TTC549 (cell line): Measurements from ENCODE around the gene NAT14.
"Not testable (repeated sequence)": the region's sequence is repeated elsewhere in the genome, so short reads cannot be mapped to it uniquely, and the experiment has no call there.

ENCODE experiments used
- FAIRE-seq: peaks from 2 replicates; lab custom pipeline; 2012; peaks lifted over from hg19 to GRCh38; lab: Jason Lieb, UNC

NAT14 gene

DNA sequence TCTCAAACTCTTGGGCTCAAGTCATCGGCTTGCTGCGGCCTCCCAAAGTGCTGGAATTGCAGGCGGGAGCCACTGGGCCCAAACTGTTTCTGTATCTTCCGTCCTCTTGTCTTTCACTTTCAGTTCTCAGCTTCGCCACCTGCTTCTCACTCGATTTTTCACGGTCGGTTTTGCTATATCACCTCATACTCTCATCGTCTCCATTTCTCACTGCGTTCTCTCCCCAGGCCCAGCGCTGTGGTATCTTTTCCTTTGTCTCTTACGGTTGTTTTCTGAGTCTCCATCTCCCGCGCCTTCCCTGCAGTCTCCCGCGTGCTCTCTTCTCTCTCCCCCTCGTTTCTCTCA is 18.1 kb downstream of the NAT14 start:
- FAIRE-seq = no peak

DNA sequence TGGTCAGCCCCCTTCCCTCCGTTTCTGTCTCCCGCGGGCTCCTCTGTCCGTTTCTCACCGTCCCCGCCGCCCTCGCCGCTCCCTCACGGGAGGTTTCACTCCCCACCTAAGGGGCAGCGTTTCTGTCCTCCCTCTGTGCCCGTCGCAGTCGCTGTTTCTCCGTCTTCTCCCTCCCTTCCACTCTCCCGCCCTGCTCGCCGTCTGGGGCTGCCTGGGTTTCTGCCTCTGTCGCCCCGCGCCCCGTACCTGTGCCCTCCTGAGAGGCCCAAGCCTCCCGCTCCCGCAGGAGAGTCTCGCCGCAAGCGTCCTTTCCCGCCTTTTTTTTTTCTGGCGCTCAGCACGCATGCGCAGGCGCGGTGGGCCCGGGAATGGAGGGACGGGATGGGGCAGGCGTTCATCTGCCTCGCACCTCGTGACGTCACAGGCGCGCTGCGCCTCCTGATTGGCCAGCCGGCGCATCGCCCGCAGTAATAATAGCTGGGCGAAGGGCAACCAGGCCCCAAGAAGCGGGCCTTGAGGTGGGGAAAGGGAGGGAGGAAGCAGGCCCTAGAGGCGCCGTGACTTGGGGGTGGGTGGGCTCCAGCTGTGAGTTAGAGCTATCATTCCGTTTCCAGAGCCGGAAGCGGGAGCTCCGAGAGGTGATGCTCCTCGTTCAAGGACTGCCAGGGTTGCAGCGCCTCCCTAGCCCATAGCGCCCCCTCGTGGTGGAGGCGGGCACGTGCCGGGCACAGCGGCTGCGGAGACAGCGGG is 18.7 kb downstream of the NAT14 start:
- FAIRE-seq = peak; percentile 34

DNA sequence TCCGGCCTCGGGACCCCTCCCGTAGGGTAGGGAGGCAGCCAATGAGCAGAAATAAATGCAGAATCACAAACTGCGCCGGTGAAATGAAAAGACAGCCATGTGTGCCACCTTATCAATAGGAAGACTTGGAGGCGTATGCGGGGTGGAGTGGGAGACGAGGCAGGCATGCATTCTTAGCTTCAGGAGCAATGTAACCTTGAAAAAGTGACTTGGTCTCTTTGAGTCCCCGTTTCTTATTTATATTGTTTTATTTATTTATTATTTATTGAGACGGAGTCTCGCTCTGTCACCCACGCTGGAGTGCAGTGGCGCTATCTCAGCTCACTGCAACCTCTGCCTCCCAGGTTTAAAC is 19.2 kb downstream of the NAT14 start:
- FAIRE-seq = no peak

DNA sequence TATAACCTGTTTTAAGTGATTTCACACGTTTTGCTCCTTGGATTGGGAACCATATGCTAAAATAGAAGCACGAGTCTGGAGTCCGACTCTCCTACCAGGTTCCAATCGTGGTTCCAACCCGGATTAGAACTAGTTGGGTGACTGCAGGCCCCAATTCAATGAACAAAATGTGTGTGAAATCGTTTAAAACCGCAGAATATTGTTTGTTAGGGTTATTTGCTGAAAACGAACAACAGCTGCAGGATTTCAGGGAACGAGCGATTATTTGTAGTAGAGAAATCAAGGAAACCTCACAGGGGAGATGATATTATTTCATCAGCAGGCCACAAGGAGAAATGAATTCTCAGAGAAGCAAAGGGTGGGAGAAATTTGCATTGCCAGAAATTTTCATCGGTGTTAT is 20.0 kb downstream of the NAT14 start:
- FAIRE-seq = no peak

DNA sequence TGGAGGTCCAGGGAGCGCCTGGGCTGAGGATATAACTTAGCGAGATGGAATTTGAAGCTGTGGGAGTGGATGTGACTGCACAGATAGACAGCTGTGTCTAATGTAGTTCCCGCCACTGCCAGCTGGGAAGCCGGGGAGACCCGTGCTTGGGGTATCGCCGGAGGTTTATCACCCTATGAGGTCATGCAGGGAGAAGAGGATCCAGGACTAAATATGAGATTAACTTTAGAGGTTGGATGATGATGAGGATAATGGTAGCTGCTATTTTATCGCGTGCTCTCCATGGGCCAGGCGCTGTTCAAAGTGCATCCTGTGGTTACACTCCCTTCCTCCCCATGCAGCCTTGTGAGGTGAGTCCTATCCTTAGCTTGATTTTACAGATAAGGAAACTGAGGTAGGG is 23.1 kb downstream of the NAT14 start:
- FAIRE-seq = no peak

DNA sequence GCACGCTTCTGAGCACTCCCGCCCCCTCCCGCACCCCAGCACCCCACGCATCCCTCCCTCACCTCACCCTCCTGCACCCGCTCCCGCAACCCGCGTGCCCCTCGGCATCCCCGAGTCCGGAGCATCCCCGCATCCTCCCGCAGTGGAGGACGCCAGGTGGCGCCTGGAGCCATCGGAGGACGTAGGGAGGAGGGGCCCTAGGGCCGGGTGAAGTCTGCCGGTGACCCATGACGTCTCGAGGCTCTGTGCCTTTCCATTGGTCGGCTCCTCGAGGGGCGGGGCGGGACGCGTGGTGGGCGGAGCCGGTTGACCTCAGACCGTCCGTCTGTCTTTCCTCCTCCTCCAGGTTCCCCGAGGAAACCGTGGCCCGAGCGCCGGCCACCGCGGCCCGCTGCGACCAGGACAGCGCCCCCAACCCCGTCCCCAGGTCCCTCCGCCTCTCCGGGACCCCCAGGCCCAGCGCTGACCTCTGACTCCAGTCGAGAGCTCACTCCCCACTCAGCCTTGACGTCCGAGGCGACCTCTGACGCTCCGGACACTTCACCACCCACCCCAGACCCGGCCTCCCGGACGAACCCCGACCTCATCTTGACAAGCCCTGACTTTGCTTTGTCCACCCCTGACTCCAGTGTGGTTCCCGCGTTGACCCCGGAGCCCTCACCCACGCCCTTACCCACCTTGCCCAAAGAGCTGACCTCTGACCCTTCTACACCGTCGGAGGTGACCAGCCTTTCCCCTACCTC is 32.1 kb downstream of the NAT14 start:
- peak; percentile 28 for FAIRE-seq

DNA sequence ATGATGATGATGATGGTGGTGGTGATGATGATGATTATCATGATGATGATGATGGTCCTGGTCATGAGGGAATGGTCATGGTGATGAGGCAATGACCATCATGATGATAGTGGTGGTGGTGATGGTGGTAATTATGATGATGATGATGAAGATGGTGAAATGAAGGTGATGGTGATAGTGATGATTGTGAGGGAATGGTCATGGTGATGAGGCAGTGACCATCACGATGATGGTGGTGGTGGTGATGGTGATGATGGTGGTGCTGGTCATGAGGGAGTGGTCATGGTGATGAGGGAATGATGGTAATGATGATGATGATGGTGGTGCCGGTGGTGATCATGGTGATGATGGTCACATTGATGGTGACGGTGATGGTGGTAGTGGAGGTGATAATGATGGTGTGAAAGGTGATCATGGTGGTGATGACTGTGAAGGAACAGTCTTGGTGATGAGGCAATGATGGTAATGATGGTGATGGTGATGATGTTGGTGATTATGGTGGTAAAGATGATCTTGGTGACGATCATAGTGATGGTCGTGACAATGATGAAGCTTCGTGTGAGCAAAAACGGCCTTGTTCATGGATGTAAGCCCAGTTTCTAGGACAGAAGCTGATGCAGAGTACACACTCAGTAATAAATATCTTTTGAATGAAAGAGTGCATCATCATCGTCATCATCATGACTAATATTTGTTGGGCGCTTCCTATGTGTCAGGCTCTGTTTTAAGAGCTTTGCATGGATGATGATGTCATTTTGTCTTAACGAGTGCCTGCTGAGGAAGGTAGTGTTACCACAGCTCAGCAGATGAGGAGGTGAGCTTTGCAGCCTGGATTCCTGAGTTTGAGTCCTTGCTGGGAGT is 34.7 kb downstream of the NAT14 start:
- FAIRE-seq = no peak

DNA sequence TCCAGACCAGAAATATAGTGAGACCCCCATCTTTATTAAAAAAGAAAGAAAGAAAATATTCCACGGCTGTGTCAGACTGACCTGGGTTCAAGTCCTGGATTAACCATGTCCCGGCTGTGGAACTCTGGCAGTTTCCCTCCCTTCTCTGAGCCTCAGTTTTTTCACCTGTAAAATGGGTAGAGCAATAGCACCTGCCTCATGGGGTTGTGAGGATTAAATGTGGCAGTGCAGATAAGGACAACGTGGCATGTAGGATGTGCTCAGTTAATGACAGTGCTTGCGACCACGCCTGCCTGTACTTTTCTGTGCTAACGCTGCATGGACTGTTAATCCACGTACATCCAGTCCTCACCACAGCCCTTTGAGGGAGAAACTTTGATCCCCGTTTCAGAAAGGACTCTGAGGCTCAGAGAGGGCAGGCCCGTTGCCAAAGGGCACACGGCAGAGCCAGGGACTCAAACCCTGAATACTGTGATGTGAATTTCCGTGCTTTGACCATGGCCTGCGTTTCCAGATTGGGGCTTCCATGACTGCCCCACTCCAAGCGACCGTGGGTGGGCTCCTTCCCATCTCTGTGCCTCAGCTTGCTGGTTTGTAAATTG is 35.8 kb downstream of the NAT14 start:
- FAIRE-seq = no peak

DNA sequence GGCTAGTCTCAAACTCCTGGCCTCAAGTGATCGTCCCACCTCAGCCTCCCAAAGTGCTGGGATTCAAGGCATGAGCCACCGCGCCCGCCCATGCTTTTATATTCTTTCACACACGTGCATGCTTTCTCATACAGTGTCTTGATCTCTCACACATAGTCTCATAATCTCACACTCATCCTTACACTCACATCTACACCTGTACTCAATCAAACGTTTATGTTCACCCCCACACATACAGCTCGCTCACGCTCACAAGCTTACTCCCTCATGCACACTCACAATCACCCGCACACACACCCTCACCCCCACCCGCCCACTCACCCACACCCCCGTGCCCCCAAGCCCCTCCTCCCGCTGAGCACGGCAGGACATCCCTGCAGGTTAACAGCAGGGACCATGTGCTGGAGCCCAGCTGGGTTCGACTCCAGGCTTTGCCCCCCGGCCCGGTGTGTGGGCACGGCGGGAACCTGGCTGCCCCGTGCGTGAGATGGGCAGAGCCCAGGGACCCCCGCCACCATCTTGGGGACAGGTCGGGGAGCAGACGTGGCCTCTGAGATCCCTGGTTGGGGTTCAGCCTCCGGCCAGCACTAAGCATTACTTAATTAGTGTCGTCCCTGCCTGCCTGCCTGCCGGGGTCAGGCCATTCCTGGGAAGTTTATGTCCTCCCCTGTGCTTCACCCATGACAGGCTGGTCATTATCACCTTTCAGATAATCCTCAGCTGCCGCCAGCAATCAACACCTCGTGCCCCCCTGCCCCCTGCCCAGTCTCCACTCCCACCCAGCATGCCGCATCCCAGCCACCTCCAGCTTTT is 40.5 kb downstream of the NAT14 start:
- no peak for FAIRE-seq

DNA sequence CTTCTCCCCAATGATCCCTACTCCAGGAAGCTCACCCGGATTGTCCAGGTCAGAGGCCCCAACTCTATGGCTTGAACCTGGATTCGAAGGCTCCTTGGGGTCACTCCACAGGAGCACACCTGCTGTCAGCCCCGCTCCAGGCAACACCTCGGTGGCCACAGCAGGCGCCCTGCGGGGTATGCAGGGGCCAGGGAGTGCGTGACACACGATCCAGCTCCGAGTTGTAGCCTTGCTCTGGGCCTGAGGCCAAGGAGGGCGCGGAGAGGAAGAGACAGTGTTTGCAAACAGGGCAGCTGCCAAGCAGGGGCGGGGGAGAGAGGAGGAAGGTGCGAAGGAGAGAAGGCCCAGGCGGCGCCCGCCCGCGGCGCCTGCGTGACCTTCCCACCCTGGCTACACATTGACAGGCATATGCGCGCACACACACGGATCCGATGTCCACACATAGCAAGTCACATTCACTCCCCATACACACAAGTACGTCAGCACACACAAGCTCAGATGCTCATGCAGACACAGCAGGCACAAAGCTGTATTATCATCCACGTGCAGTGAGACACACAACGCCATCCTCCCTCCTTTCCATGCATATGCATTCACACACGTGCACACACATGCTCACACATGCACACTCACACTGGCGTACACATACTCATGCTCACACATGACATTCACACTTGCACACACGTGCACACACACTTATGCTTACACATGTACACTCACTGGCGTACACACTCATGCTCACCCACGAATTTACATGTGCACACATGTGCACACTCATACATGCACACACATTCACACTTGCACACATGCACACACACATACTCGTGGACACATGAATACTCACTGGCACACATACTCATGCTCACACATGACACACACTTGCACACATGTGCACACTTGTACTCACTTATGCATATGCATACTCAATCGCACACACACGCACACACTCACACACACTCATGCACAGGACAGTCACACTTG is 41.5 kb downstream of the NAT14 start:
- FAIRE-seq = no peak

DNA sequence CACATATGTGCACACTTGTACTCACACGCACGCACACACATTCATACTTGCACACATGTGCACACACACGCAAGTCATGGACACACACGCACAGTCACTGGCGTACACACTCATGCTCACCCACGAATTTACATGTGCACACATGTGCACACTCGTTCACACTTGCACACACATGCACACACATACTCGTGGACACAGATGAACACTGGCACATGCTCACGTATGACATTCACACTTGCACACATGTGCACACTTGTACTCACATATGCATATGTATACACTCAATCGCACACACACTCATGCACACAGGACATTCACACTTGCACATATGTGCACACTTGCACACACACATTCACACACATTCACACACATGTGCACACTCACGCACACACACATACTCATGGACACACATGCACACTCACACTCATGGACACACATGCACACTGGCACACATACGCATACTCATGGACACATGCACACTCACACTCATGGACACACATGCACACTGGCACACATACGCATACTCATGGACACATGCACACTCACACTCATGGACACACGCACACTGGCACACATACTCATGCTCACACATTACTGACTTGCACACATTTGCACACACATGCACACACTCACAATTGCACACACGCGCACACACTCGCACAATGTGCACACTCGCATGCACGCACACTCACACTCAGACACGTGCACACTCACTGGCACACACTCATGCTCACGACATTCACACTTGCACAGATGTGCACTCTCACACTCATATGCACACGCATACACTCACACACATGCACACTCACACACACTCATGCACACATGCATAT is 42.4 kb downstream of the NAT14 start:
- no peak for FAIRE-seq

DNA sequence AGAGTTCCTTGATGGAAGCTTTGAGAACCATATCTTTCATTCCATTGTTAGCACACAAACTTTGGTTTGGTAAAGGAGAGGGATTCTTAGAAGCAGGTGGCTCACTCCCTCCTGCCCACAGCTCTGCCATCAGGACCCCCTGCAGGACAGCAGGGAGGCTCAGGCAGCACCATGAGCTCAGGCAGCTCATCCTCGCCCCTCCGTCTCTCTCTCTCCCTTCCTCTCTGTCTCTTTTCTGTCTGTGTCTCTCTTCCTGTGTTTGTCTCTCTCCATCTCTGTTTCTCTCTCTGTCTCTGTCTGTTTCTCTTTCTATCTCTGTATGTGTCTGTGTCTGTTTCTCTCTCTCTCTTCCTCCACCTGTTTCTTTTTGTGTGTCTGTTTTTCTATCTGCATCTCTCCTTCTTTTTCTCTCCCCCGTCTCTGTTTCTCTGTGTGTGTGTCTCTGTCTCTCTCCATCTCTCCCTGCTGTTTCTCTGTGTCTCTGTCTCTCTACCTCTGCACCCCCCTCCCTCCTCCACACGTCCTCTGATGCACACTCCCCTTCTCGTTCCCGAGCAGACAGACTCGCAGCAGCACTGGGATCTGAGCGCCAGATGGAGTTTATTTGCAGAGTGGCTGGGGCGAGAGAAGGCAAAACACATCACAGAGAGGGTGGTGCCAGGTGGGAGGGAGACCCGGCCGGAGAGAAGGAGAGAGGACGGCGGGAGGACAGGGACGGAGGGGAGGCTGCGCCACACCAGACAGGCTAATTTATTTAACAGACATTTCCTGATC is 43.2 kb downstream of the NAT14 start:
- FAIRE-seq = no peak

DNA sequence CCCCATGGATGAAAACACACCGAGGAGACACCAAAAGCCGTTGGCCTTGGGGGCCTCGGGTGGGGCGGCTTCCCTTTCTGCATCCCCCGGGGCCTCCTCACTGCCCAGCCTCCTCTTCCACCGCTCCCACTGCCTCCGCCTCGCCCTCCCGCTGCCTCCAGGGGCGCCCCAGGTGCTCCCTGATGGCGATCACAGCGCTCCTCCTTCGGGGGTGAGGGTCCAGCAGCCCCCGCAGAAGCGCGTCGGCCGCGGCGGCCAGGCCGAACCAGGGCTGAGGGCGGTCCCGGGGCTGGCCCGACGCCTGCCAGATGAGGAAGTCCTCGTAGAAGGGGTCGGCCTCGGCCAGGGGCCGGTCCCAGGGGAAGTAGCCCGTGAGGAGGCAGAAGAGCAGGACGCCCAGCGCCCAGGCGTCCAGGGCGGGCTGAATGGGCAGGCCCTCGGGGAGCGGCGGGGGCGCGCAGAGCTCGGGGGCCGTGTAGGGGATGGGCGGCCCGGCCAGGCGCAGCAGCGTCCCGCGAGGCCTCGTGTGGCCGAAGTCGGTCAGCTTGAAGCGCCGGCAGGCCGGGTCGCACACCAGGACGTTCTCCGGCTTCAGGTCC is 44.7 kb downstream of the NAT14 start:
- FAIRE-seq = no peak

DNA sequence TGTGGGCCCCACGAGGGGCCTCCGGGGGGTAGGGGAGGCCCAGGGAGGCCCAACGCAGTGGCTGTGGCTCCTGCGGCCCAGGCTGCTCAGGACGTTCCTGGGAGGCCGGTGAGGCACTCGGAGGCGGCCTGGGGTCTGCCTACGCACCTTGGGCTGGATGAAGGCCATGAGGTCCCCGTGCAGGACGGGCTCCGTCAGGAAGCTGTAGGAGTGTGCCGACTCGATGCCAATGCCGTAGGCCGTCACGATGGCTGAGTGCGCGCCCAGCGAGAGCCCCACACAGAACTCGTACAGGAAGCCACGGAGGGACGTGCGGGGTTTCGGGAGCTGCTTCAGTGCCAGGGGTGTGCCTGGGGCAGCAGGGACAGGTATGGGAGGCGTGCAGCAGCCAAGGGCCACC is 46.0 kb downstream of the NAT14 start:
- FAIRE-seq = no peak

DNA sequence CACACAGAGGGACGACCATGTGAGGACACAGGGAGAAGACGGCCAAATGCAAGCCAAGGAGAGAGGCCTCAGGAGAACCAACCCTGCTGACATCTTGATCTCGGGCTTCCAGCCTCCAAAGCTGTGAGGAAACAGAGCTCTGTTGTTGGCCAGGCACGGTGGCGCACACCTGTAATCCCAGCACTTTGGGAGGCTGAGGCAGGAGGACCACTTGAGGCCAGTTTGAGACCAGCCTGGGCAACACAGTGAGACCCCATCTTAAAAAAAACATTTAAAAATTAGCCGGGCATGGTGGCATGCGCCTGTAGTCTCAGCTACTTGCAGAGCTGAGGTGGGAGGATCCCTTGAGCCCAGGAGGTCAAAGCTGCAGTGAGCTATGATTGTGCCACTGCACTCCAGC is 49.3 kb downstream of the NAT14 start:
- not testable (repeated sequence) for FAIRE-seq

DNA sequence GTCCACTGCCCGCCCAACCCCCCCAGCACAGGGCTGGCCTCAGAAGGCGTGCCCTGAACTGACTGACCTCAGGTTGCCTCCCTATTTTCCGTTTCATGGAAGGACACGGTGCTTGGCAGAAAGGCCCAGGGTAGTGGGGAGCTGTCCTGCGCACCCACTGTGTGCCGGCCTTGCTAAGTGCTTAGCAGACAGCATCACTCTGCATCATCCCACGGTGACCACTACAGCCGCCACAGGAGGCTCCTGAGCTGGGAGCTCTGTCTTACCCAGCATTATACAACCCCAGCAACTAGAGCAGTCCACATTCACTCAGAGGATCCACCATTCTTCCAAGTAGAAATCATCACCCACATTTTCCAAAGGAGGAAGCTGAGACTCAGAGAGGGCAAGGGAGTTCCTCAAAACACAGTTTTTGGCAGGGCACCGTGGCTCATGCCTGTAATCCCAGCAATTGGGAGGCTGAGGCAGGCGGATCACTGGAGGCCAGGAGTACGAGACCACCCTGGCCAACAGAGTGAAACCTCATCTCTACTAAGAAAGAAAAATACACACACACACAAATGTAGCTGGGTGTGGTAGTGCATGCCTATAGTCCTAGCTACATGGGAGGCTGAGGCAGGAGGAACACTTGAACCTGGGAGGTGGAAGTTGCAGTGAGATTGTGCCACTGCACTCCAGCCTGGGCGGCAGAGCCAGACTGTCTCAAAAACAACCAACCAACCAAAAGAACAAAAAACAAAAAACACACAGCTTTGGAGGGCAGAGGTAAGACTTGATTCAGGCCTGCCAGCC is 50.4 kb downstream of the NAT14 start:
- no peak for FAIRE-seq

DNA sequence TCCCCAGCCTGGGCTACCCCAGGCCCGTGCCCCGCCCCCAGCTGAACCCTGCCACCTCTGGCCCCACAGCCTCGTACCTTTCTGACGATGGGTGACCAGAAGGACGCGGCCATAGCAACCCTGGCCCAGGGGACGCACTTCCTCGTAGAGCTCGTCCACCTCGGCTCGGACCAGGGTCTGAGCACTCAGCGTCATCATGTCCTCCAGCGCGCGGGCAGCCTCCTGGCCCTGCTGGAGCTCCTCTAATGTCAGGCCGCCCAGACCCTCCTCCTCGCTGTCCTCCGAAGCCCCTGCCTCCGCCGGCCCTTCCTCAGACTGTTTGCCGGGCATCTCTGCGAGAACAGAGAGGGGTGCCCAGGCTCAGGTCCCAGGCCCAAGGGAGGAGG is 51.0 kb downstream of the NAT14 start:
- FAIRE-seq = no peak

DNA sequence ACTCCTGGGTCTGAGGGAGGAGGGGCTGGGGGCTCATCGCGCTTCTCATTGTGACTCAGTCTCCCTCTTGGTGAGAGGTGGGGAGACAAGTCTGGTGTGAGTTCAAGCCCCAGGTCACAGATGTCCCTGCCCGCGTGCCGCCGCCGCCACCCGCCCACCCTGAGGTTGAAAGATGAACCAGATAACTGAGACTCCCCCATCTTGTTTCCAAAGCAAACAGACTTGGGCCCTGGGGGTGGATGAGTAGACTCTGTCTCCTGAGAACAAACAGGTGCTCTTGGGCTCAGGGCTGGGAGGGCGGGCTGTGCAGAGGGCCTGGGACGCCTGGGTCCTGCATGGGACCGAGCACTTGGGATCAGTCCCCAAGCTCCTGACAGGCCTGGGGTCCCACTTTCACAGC is 51.4 kb downstream of the NAT14 start:
- FAIRE-seq = no peak
